ENCODE results near the gene SMIM41.

DNA sequence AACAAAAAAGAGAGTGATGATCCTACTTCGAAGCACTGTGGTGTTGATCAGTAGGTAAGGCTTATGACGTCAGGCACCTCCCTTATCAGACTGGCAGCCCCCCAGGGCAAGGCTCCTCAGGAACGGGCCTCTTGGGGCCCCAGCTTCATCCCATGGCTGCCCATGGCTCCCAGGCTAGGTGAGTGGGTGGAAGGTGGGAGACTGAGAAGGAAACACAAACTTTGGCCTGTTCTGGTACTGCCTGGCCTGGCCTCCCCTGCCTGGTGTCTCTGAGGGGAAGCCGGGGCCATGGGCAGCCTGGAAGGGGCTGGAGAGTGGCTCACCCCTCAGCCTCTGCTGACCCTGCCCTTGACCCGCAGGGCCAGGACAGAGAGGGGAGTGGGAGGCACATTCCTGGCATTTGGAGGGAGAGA is 73.4 kb downstream of the SMIM41 start:
- TF ChIP-seq, protein P1, sequence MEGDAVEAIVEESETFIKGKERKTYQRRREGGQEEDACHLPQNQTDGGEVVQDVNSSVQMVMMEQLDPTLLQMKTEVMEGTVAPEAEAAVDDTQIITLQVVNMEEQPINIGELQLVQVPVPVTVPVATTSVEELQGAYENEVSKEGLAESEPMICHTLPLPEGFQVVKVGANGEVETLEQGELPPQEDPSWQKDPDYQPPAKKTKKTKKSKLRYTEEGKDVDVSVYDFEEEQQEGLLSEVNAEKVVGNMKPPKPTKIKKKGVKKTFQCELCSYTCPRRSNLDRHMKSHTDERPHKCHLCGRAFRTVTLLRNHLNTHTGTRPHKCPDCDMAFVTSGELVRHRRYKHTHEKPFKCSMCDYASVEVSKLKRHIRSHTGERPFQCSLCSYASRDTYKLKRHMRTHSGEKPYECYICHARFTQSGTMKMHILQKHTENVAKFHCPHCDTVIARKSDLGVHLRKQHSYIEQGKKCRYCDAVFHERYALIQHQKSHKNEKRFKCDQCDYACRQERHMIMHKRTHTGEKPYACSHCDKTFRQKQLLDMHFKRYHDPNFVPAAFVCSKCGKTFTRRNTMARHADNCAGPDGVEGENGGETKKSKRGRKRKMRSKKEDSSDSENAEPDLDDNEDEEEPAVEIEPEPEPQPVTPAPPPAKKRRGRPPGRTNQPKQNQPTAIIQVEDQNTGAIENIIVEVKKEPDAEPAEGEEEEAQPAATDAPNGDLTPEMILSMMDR (optimal IDR thresholded peaks at IDR 0.05 in 1 of 3, IDR thresholded peaks at IDR 0.05 in 1 of 3, conservative IDR thresholded peaks at IDR 0.05 in 1 of 3; ENCODE audit: extremely low read depth in 1 of 3, insufficient read depth in 2 of 3, low read length in 3 of 3): no peak
- TF ChIP-seq EZH2 (IDR thresholded peaks at IDR 0.05; ENCODE audit: low read length): no peak

All from keratinocyte (primary cell).